MV-4-11 (cell line): ENCODE results near the gene TOPBP1.
A peak's percentile ranks its signal among the peaks of the same experiment; 100 is the strongest.
"Not testable (repeated sequence)": the region's sequence is repeated elsewhere in the genome, so short reads cannot be mapped to it uniquely, and the experiment has no call there.

Experiments used
- DNase-seq: peaks from one replicate; lab custom pipeline; 2025; lab: John Stamatoyannopoulos, UW

Gene TOPBP1

GRCh38 chr3:133674290-133674919, 12.7 kb upstream of the TOPBP1 start:
- no peak for DNase-seq

DNA sequence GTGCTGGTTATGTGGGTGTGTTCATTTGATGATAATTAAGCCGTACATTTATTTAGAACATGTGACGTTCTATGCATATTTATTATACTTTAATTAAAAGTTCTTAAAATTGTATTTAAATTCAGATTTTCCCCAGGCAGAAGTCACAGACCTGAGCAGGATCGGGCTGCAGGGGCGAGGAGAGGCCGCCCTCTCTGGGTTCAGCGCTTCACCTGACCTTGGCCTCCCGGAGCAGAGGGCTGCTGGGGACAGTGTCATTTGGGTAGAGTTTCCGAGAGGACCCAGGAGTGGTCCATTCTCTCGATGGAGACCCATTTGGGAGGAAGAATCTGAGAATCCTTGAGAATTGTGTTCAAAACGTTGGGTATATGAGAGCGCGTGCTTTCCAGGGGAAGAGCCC, 12.0 kb upstream of the TOPBP1 start:
- DNase-seq = no peak

DNA sequence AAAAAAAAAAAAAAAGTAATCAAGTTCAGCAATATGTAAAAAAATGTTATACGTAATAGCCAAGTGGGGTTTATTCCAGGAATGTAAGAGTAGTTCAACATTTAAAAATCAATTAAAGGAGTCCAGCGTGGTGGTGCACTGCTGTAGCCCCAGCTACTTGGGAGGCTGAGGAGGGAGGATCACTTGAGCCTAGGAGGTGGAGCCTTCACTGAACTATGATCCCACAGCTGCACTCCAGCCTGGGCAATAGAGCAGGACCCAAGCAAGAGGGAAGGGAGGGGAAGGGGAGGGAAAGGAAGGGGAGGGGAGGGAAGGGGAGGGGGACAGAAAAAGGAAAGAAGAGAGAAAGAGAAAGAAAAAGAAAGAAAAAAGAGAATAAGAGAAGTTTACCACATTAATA, 10.7 kb upstream of the TOPBP1 start:
- no peak for DNase-seq

DNA sequence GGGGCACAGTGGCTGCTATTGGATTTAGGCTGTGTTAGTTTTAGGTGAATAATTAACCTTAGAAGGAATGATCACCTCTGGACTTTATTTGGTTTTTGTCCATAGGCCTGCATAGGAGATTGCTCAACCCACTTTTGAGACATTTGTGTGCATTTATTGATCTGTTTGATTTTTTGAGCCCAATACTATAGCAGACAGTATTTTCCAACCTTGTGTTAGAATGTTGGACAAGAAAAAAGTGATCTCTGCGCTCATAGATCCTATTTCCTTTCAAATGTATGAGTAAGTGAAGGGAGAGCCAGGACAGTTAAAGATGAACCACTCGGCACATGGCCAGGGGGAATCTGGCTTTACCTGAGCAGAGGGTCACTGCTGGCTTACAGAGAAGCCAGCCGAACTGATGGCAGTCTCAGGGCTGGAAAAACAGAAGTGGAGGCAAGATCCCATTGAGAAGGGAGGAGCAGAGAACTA, 8.8 kb upstream of the TOPBP1 start:
- DNase-seq = no peak

DNA sequence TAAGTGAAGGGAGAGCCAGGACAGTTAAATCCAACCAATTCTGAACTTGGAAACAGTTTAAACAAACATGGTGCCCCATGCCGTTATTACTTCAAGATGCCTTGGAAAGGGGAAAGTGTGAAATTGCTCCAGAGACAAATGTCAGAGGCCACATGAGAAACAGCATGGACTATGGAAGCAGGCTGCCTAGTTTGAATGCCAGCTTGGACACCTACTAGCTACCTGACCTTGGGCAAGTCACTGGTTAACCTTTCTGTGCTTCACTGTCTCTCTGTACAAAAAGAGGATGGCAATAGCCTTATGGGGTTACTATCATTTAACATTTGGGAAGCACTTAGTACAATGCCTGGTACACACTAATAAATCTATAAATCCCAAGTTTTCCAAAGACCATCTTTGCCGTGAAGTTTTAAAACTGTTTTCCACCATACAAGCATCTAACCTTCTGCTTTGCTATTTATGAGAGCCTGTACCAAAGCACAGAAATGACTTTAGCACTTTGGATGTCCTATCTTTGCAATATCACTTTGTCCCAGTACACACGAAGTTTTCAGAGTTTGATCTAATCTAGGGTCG, 8.3 kb upstream of the TOPBP1 start:
- no peak for DNase-seq

- no peak for DNase-seq
Measured at GRCh38 chr3:133667118-133667517, 5.4 kb upstream of the TOPBP1 start.

DNA sequence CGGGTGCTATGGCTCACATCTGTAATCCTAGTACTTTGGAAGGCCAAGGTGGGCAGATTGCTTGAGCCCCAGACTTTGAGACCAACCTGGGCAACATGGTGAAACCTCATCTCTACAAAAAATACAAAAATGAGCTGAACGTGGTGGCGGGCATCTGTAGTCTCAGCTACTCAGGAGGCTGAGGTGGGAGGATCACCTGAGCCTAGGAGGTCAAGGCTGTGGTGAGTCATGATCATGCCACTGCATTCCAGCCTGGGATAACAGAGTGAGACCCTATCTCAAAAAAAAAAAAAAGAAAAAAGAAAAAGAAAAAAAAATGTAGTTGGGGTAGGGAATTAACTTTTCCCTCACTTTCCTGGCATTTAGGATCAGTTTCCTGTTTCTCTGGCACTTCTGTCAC, 3.4 kb upstream of the TOPBP1 start:
- not testable (repeated sequence) for DNase-seq

- DNase-seq = peak; percentile 66
Measured at GRCh38 chr3:133663569-133664313, 2.0 kb upstream of the TOPBP1 start.

DNA sequence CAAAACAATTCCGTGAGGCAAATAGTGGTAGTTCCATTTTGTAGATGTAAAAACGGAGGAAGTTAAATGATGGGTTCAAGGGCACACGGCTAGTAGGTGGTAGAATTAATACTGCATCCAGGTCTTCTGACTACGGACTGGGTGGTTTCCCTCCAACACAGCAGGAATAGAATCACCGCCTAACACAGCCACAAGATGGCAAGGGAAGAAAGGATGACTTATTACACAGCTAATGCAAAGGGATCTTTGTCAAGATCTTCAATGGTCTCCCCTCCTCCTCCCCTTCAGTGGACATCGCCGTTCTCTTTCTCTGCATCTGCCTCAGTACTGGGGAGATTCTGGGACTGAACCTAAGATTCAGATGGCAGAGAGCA, 524 bp upstream of the TOPBP1 start:
- no peak for DNase-seq

DNA sequence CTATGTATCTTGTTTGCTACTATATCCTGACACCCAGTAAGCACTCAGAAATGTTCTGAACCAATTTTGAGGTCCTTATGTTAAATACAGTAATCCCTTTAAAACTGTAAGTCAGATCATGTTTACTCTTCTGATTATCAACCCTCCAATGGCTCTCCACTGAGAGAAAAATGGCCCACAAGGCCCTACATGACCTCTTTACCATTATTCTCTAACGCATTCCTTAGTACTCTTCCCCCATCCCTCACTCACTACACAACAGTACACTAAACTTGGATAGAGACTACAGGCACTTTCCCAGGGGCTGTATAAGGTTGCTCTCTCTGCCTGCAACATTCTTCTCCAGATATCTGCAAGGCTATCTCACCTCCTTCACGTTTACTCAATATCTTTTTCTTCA, 1.9 kb downstream of the TOPBP1 start:
- DNase-seq = no peak

GRCh38 chr3:133655731-133656515, 5.8 kb downstream of the TOPBP1 start:
- no peak for DNase-seq

DNA sequence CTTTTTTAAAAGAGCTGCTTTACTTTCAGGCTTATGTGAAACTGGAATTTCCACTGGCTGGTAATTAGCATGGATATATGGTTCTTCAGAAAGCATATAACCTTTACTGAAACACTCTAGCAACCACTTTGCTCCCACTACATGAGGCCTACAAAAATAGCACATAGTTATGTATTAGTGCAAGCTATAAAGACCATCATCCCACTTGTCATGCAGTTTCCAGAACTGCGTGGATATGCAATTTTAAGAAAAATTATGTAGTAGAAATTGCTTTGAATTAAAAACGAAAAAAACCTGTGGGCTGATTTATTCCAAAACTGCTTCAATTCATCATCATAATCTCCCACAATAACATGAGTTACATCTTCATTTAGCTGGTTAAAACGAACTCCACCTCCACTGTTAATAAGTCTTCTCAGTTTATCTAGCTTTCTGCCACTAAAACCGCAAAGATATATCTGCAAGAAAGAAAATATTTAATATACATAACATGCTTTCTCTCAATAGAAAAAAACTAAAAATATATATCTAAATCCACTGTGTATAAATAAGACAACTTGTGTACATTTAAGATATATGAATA, 12.2 kb downstream of the TOPBP1 start:
- DNase-seq = no peak

GRCh38 chr3:133644768-133645167, 17.0 kb downstream of the TOPBP1 start:
- DNase-seq = no peak

DNA sequence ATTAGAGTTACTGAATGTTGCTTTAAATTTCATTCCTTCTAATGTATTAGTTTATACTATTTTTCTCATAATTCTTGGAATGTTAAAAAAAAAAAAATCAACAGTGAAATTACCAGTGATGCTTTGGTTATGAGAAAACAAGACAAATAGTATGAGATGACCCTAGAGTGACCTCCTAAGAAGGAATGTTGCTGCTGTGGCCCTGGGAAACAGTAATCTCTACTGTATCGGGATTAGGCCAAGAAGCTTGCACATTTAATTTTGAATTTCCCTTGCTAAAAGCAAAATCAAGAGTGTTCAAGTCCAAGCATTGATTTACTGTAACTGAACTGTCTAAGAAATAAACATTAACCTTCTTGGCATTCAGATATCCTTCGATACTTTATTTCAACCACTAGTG, 18.1 kb downstream of the TOPBP1 start:
- no peak for DNase-seq

DNA sequence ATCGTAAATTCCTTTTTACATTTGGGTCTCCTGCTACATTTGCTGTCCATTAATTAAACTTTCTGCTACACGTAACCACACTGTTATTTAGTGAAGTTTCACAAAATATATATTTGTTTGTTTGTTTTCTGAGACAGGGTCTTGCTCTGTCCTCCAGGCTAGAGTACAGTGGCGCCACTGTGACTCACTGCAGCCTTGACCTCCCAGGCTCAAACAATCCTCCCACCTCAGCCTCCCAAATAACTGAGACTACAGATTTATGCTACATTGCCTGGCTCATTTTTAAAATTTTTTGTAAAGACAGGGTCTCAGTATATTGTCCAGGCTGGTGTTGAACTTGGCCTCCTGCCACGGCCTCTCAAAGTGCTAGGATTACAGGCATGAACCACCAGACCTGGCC, 20.5 kb downstream of the TOPBP1 start:
- DNase-seq = no peak

GRCh38 chr3:133633439-133633838, 28.3 kb downstream of the TOPBP1 start:
- no peak for DNase-seq

DNA sequence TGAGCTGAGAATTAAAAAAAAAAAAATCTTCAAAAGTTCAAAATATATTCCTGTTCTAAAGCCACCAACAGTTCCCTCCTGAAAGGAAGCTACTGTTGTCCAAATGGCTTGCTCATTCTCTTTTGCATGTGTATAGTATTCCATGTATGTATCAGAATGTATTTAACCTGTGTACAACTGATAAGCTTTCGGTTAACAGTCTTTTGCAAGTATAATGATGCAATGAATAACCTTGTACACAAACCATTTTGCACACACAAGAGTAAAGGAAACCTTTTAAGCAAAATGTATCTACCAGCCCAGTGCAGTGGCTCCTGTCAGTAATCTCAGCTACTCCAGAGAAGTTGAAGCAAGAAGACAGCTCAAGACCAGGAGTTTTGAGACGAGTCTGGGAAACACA, 32.6 kb downstream of the TOPBP1 start:
- no peak for DNase-seq

- DNase-seq = no peak
Measured at GRCh38 chr3:133627789-133628188, 34.0 kb downstream of the TOPBP1 start.

DNA sequence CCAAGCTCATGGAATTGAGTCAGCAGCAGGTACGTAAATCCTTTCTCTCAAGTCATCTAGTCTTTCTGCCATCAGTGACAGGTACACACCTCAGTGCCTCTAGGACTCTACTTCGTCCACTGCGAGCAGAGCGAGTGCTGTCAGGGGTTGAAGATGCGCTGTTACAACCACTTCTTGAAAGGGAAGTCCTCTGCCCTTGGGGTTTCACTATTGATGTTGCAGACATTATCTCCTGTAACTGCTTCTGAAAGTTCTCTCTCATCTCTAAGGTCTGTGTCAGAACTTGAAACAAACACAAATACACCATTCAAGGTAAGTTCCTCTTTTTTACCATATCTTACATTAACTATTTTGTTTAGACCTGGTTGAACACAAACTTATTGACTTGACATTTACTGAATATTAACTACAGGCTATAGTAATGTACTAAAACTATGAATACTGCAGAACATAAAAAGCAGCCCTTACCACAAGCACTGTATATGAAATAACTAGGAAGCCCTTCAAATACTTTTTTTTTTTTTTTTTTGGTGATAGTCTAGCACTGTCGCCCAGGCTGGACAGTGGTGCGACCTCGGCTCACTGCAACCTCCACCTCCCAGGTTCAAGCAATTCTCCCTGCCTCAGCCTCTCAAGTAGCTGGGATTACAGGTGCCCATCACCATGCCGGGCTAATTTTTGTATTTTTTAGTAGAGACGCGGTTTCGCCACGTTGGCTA, 41.5 kb downstream of the TOPBP1 start:
- DNase-seq = peak; percentile 66

GRCh38 chr3:133611534-133611933, 50.2 kb downstream of the TOPBP1 start:
- DNase-seq = no peak

- DNase-seq = no peak
Measured at GRCh38 chr3:133610031-133610430, 51.7 kb downstream of the TOPBP1 start.

- DNase-seq = no peak
Measured at GRCh38 chr3:133608388-133608787, 53.4 kb downstream of the TOPBP1 start.
